ENCODE measurements around the gene COX5B.
A peak's percentile ranks its signal among the peaks of the same experiment; 100 is the strongest.
"Not testable (repeated sequence)": the region's sequence is repeated elsewhere in the genome, so short reads cannot be mapped to it uniquely, and the experiment has no call there.

Gene COX5B, protein sequence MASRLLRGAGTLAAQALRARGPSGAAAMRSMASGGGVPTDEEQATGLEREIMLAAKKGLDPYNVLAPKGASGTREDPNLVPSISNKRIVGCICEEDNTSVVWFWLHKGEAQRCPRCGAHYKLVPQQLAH

DNA sequence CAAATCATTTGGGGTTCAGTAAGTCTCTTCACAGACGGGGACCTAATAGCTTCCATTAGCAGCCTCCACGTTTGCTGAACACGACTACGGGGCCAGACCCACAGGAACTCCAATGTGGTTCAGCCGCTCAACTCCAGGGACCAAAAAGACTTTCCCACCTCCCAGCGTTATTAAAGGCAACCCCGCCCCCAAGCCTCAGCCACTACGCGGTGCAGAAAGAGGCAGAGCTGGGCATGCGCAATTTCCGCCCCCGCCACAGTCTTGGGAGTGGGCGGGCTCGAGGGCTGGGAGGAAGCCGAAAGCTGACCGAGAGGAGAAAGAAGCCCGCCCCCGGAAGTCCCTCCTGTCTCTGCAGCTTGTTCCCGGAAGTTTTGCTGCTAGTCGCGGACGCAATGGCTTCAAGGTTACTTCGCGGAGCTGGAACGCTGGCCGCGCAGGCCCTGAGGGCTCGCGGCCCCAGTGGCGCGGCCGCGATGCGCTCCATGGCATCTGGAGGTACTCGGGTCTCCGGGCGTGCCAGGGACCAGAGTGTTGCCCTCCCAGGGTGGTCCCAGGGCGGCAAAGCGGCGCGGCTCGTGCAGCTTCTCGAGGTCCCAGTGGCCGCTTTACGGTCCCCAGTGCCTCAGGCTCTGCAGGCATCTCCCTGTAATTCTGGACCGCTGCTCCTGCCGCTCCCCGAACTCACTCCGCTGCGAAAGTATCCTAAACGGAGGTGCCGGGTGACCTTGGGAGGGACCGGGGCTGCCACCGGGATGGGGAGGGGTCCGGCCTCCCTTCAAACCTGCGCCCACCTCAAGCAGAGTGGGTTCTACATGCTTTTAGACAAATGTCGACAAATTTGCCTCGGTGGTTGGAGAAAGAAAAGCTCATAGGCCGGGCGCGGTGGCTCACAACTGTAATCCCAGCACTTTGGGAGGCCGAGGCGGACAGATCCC is at the start of gene COX5B:
COX5B (plus strand) TSS at position 368 of the 935 bp plus-strand sequence; CDS start at position 393, 25 bp downstream.
- H3K4me1 ChIP-seq (ENCODE audit: insufficient read depth, low read length, poor library complexity, severe bottlenecking) = peaks cover 20% of the 10 kb centered on the region
- no peaks in the 10 kb centered on the region for H3K27me3 ChIP-seq (ENCODE audit: insufficient read depth, low read length, poor library complexity, severe bottlenecking)
- H4K20me1 ChIP-seq (ENCODE audit: insufficient read depth, low read length, poor library complexity, severe bottlenecking) = peaks cover 15% of the 10 kb centered on the region
- no peaks in the 10 kb centered on the region for H3K9me3 ChIP-seq (ENCODE audit: insufficient read depth, low read depth, low read length)
- H3K9ac ChIP-seq (ENCODE audit: low read depth, low read length, poor library complexity, severe bottlenecking) = peak within 1 kb of the TSS; percentile 95
- H2AFZ ChIP-seq (ENCODE audit: low read length) = peak within 1 kb of the TSS; percentile 83
- no peaks in the 10 kb centered on the region for H3K9me2 ChIP-seq (replicated peaks; ENCODE audit: low read depth, low read length)
- H3K79me2 ChIP-seq (ENCODE audit: insufficient read depth, low read length) = peaks cover 27% of the 10 kb centered on the region
- peak within 1 kb of the TSS; percentile 81 for H3K4me2 ChIP-seq (ENCODE audit: low read depth, low read length, poor library complexity, severe bottlenecking)
- H3K4me3 ChIP-seq (ENCODE audit: low read length, poor library complexity, severe bottlenecking) = peak within 1 kb of the TSS; percentile 80
- no peaks in the 10 kb centered on the region for H3F3A ChIP-seq (ENCODE audit: low read depth)
- H3K36me3 ChIP-seq (ENCODE audit: insufficient read depth, low read length) = peaks cover 16% of the 10 kb centered on the region; the same call in 1 of the 2 replicates
- TF ChIP-seq EZH2phosphoT487 (IDR thresholded peaks at IDR 0.05; ENCODE audit: borderline replicate concordance) (no peak), CTCF (conservative IDR thresholded peaks at IDR 0.05; ENCODE audit: low read length) (no peak)

GRCh38 chr2:97596180-97596579 is 49.7 kb upstream of the COX5B start:
- H3K36me3 ChIP-seq (ENCODE audit: insufficient read depth, low read length); H3K9ac ChIP-seq (ENCODE audit: low read depth, low read length, poor library complexity, severe bottlenecking); H2AFZ ChIP-seq (ENCODE audit: low read length); H3F3A ChIP-seq (ENCODE audit: low read depth); H3K9me3 ChIP-seq (ENCODE audit: insufficient read depth, low read depth, low read length); H3K79me2 ChIP-seq (ENCODE audit: insufficient read depth, low read length); H3K4me3 ChIP-seq (ENCODE audit: low read length, poor library complexity, severe bottlenecking); H3K4me1 ChIP-seq (ENCODE audit: insufficient read depth, low read length, poor library complexity, severe bottlenecking); H4K20me1 ChIP-seq (ENCODE audit: insufficient read depth, low read length, poor library complexity, severe bottlenecking); H3K9me2 ChIP-seq (replicated peaks; ENCODE audit: low read depth, low read length); H3K4me2 ChIP-seq (ENCODE audit: low read depth, low read length, poor library complexity, severe bottlenecking); H3K27me3 ChIP-seq (ENCODE audit: insufficient read depth, low read length, poor library complexity, severe bottlenecking): not testable (repeated sequence)

- H3K4me1 ChIP-seq (ENCODE audit: insufficient read depth, low read length, poor library complexity, severe bottlenecking) = not testable (repeated sequence)
Measured at GRCh38 chr2:97601537-97601936, 44.3 kb upstream of the COX5B start.

GRCh38 chr2:97605109-97605508 is 40.8 kb upstream of the COX5B start:
- H4K20me1 ChIP-seq (ENCODE audit: insufficient read depth, low read length, poor library complexity, severe bottlenecking); H3K79me2 ChIP-seq (ENCODE audit: insufficient read depth, low read length); H3K9ac ChIP-seq (ENCODE audit: low read depth, low read length, poor library complexity, severe bottlenecking); H3K4me3 ChIP-seq (ENCODE audit: low read length, poor library complexity, severe bottlenecking); H3K9me2 ChIP-seq (replicated peaks; ENCODE audit: low read depth, low read length); H3K4me2 ChIP-seq (ENCODE audit: low read depth, low read length, poor library complexity, severe bottlenecking); H3K36me3 ChIP-seq (ENCODE audit: insufficient read depth, low read length); H2AFZ ChIP-seq (ENCODE audit: low read length); H3K27me3 ChIP-seq (ENCODE audit: insufficient read depth, low read length, poor library complexity, severe bottlenecking); H3K4me1 ChIP-seq (ENCODE audit: insufficient read depth, low read length, poor library complexity, severe bottlenecking); H3K9me3 ChIP-seq (ENCODE audit: insufficient read depth, low read depth, low read length); H3F3A ChIP-seq (ENCODE audit: low read depth): not testable (repeated sequence)
- TF ChIP-seq CTCF (conservative IDR thresholded peaks at IDR 0.05; ENCODE audit: low read length) = 0 out of 2 replicates have a peak, but pooled peaks have one; percentile 10

More at GRCh38 chr2:97601537-97601936, 44.3 kb upstream of the COX5B start:
- H4K20me1 ChIP-seq (ENCODE audit: insufficient read depth, low read length, poor library complexity, severe bottlenecking); H3K9me3 ChIP-seq (ENCODE audit: insufficient read depth, low read depth, low read length); H2AFZ ChIP-seq (ENCODE audit: low read length); H3K36me3 ChIP-seq (ENCODE audit: insufficient read depth, low read length); H3F3A ChIP-seq (ENCODE audit: low read depth); H3K4me3 ChIP-seq (ENCODE audit: low read length, poor library complexity, severe bottlenecking); H3K27me3 ChIP-seq (ENCODE audit: insufficient read depth, low read length, poor library complexity, severe bottlenecking); H3K9ac ChIP-seq (ENCODE audit: low read depth, low read length, poor library complexity, severe bottlenecking); H3K79me2 ChIP-seq (ENCODE audit: insufficient read depth, low read length); H3K4me2 ChIP-seq (ENCODE audit: low read depth, low read length, poor library complexity, severe bottlenecking); H3K9me2 ChIP-seq (replicated peaks; ENCODE audit: low read depth, low read length): not testable (repeated sequence)

GRCh38 chr2:97605524-97606339 is 40.1 kb upstream of the COX5B start:
- H3K4me1 ChIP-seq (ENCODE audit: insufficient read depth, low read length, poor library complexity, severe bottlenecking) = not testable (repeated sequence)

More at GRCh38 chr2:97605524-97606339, 40.1 kb upstream of the COX5B start:
- not testable (repeated sequence) for H3K27me3 ChIP-seq (ENCODE audit: insufficient read depth, low read length, poor library complexity, severe bottlenecking); H2AFZ ChIP-seq (ENCODE audit: low read length); H3K36me3 ChIP-seq (ENCODE audit: insufficient read depth, low read length); H4K20me1 ChIP-seq (ENCODE audit: insufficient read depth, low read length, poor library complexity, severe bottlenecking); H3K4me3 ChIP-seq (ENCODE audit: low read length, poor library complexity, severe bottlenecking); H3F3A ChIP-seq (ENCODE audit: low read depth); H3K9me2 ChIP-seq (replicated peaks; ENCODE audit: low read depth, low read length); H3K9me3 ChIP-seq (ENCODE audit: insufficient read depth, low read depth, low read length); H3K9ac ChIP-seq (ENCODE audit: low read depth, low read length, poor library complexity, severe bottlenecking); H3K4me2 ChIP-seq (ENCODE audit: low read depth, low read length, poor library complexity, severe bottlenecking); H3K79me2 ChIP-seq (ENCODE audit: insufficient read depth, low read length)

Data from Loucy (cell line).